Measurements from ENCODE around the gene EGR1.
"Not testable (repeated sequence)": the region's sequence is repeated elsewhere in the genome, so short reads cannot be mapped to it uniquely, and the experiment has no call there.

Gene EGR1

GRCh38 chr5:138502521-138502920, 37.2 kb downstream of the EGR1 start:
- H3K4me3 ChIP-seq (ENCODE audit: low read depth, low read length) = no peak overlapping the region
- in situ Hi-C loops (cut with HindIII; ENCODE audit: low pct_ligation_motif_present, low sequenced_read_pairs) = no loop called here
- no peaks in the 10 kb centered on the region for H3K27me3 ChIP-seq (replicated peaks)
- DNase-seq = no peak
- no peak overlapping the region for H3K27ac ChIP-seq
- H3K36me3 ChIP-seq (replicated peaks) = peaks cover 14% of the 10 kb centered on the region
- no peak for TF ChIP-seq CTCF (IDR thresholded peaks at IDR 0.05; ENCODE audit: low read depth, low read length, missing control alignments)

- peak; percentile 83 for TF ChIP-seq CTCF (IDR thresholded peaks at IDR 0.05; ENCODE audit: low read depth, low read length, missing control alignments)
- in situ Hi-C loops (cut with HindIII; ENCODE audit: low pct_ligation_motif_present, low sequenced_read_pairs) = no loop called here
- H3K27me3 ChIP-seq (replicated peaks) = no peaks in the 10 kb centered on the region
- H3K4me3 ChIP-seq (ENCODE audit: low read depth, low read length) = no peak overlapping the region
- H3K36me3 ChIP-seq (replicated peaks) = peaks cover 25% of the 10 kb centered on the region
- peak; percentile 33 for DNase-seq
- no peak overlapping the region for H3K27ac ChIP-seq
Observed at GRCh38 chr5:138503487-138504270, 38.4 kb downstream of the EGR1 start.

GRCh38 chr5:138504799-138505198, 39.5 kb downstream of the EGR1 start:
- H3K4me3 ChIP-seq (ENCODE audit: low read depth, low read length) = no peak overlapping the region
- H3K36me3 ChIP-seq (replicated peaks) = peaks cover 34% of the 10 kb centered on the region
- H3K27ac ChIP-seq = no peak overlapping the region
- no peak for DNase-seq
- no peak for TF ChIP-seq CTCF (IDR thresholded peaks at IDR 0.05; ENCODE audit: low read depth, low read length, missing control alignments)
- in situ Hi-C loops (cut with HindIII; ENCODE audit: low pct_ligation_motif_present, low sequenced_read_pairs) = no loop called here
- no peaks in the 10 kb centered on the region for H3K27me3 ChIP-seq (replicated peaks)

GRCh38 chr5:138506370-138507306, 41.4 kb downstream of the EGR1 start:
- peaks cover 45% of the 10 kb centered on the region for H3K36me3 ChIP-seq (replicated peaks)
- DNase-seq = no peak
- no peak overlapping the region for H3K4me3 ChIP-seq (ENCODE audit: low read depth, low read length)
- H3K27ac ChIP-seq = no peak overlapping the region
- in situ Hi-C loops (cut with HindIII; ENCODE audit: low pct_ligation_motif_present, low sequenced_read_pairs) = no loop called here
- TF ChIP-seq CTCF (IDR thresholded peaks at IDR 0.05; ENCODE audit: low read depth, low read length, missing control alignments) = no peak
- no peaks in the 10 kb centered on the region for H3K27me3 ChIP-seq (replicated peaks)

GRCh38 chr5:138507485-138507884, 42.2 kb downstream of the EGR1 start:
- H3K4me3 ChIP-seq (ENCODE audit: low read depth, low read length); in situ Hi-C loops (cut with HindIII; ENCODE audit: low pct_ligation_motif_present, low sequenced_read_pairs); H3K27ac ChIP-seq; H3K27me3 ChIP-seq (replicated peaks); DNase-seq: not testable (repeated sequence)
- peaks cover 51% of the 10 kb centered on the region for H3K36me3 ChIP-seq (replicated peaks)

GRCh38 chr5:138508958-138509357, 43.7 kb downstream of the EGR1 start:
- H3K36me3 ChIP-seq (replicated peaks) = peaks cover 63% of the 10 kb centered on the region
- TF ChIP-seq CTCF (IDR thresholded peaks at IDR 0.05; ENCODE audit: low read depth, low read length, missing control alignments) = no peak
- DNase-seq = no peak

More at GRCh38 chr5:138508958-138509357, 43.7 kb downstream of the EGR1 start:
- in situ Hi-C loops (cut with HindIII; ENCODE audit: low pct_ligation_motif_present, low sequenced_read_pairs) = no loop called here
- Histone ChIP-seq H3K27me3 (replicated peaks) (no peaks in the 10 kb centered on the region), H3K27ac (no peak overlapping the region), H3K4me3 (ENCODE audit: low read depth, low read length) (no peak overlapping the region)
